Amniotic epithelial cell (primary cell): Measurements from ENCODE around the gene CMTM2.

Experiments
- DNase-seq: peaks from one replicate; pipeline ENCODE4 v3.0.0-alpha.2; 2010; ENCODE audit warnings: low read depth

Gene CMTM2

GRCh38 chr16:66578651-66579531, at the start of gene CMTM2:
TSS of gene CMTM2 (plus strand) at chr16:66579463. CDS start at chr16:66579608, 145 bp downstream.
- no peak for DNase-seq

GRCh38 chr16:66529475-66529874, 49.8 kb upstream of the CMTM2 start:
- no peak for DNase-seq

- DNase-seq = peak; percentile 66
These were observed 44.9 kb upstream of the CMTM2 start for GRCh38 chr16:66534376-66534799.

- DNase-seq = no peak
These were observed 42.7 kb upstream of the CMTM2 start for GRCh38 chr16:66536525-66536924.

GRCh38 chr16:66537236-66537635, 42.0 kb upstream of the CMTM2 start:
- no peak for DNase-seq

GRCh38 chr16:66538910-66539309, 40.4 kb upstream of the CMTM2 start:
- no peak for DNase-seq

- DNase-seq = no peak
These were observed 39.4 kb upstream of the CMTM2 start for GRCh38 chr16:66539623-66540469.

- no peak for DNase-seq
These were observed 37.6 kb upstream of the CMTM2 start for GRCh38 chr16:66541388-66542355.

GRCh38 chr16:66542396-66542795, 36.9 kb upstream of the CMTM2 start:
- DNase-seq = no peak

- DNase-seq = no peak
These were observed 35.7 kb upstream of the CMTM2 start for GRCh38 chr16:66543541-66543940.

- DNase-seq = no peak
These were observed 35.1 kb upstream of the CMTM2 start for GRCh38 chr16:66544016-66544757.

GRCh38 chr16:66547101-66547989, 31.9 kb upstream of the CMTM2 start:
- no peak for DNase-seq

- DNase-seq = no peak
These were observed 31.2 kb upstream of the CMTM2 start for GRCh38 chr16:66548068-66548467.

- DNase-seq = no peak
These were observed 30.4 kb upstream of the CMTM2 start for GRCh38 chr16:66548868-66549267.

- peak; percentile 59 for DNase-seq
These were observed 29.8 kb upstream of the CMTM2 start, which contains the start of gene TK2 for GRCh38 chr16:66549284-66550131. TSS of gene TK2 (minus strand) at chr16:66550122. CDS start at chr16:66550061, 61 bp downstream.

GRCh38 chr16:66551348-66551759, 27.9 kb upstream of the CMTM2 start:
- DNase-seq = peak; percentile 17

GRCh38 chr16:66551788-66552285, 27.4 kb upstream of the CMTM2 start:
- DNase-seq = no peak

- peak; percentile 76 for DNase-seq
These were observed 26.7 kb upstream of the CMTM2 start, which contains the start of gene CKLF for GRCh38 chr16:66552286-66553177. TSS of gene CKLF (plus strand) at chr16:66552576. CDS start at chr16:66552716, 140 bp downstream.
